NB4 (cell line): ENCODE measurements around the gene SLC25A25.

ENCODE experiments used
- DNase-seq: peaks from one replicate; pipeline ENCODE4 v3.0.0; 2010; ENCODE audit warnings: low read depth
- H3K4me3 ChIP-seq: one replicate; pipeline ENCODE4 v1.5.1; 2011; ENCODE audit warnings: mild to moderate bottlenecking, low read depth, low read length, moderate library complexity
- MYC ChIP-seq: IDR thresholded peaks from 2 replicates; pipeline ENCODE4 v1.6.1; 2011; ENCODE audit warnings: low read depth, low read length
- POLR2A ChIP-seq: IDR thresholded peaks from 2 replicates; pipeline ENCODE4 v1.6.1; 2011; ENCODE audit warnings: mild to moderate bottlenecking; ENCODE audit not compliant: insufficient read length; ENCODE audit errors: extremely low read depth
- TF ChIP-seq, protein P1 (sequence below): IDR thresholded peaks from 2 replicates; pipeline ENCODE4 v1.6.1; 2011; ENCODE audit warnings: low read depth, low read length
- TF ChIP-seq, protein P2 (sequence below): IDR thresholded peaks from one replicate; pipeline ENCODE4 v1.5.1; 2012; ENCODE audit warnings: low read depth, low read length

Gene SLC25A25

DNA sequence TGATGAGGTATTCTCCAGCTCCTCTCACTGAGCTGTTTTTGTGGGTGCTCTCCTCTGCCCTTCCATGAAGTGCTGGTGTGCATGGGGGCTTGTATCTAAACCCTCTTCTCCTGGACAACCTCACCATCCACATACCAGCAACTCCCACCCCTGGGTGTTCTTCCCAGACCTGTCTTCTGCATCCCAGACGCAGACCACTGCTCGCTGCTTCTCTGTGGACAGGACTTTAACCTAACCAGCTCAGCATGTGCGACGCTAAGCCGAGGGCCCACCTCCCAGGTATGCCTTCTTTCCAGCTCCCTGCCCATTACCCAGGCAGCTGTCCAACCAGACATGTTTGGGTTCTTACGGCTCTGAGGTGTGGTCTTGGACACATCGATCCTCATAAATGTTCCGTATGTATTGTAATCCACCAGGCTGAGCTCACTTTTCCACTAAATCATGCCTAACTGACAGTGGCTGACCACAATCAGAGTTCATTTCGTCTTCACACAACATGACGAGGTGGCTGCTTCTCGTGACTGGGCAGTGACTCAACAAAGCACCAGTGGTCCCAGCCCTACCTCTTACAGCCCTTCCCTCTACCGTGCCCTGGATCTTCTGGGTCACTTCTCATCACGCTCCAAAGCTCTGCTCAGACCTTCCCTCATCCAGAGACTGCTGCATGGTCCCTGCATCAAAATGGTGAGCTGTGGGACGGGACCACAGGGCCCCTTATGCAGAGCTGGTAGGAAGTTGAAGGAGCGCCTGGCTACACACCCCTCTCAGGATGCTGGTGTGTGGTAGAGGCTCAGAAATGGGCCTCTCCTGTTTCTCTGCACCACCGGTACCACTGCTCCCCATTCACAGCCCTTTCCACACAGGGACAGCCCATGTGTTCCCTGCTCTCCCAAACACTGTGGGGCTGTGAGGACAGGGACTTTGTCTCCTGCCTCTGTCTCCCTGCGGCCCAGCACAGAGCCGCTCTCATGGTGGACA lies 69.1 kb downstream of the SLC25A25 start:
- DNase-seq, result no peak
- no peak overlapping the region for H3K4me3 ChIP-seq
- TF ChIP-seq, protein P1, sequence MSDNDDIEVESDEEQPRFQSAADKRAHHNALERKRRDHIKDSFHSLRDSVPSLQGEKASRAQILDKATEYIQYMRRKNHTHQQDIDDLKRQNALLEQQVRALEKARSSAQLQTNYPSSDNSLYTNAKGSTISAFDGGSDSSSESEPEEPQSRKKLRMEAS, result no peak
- TF ChIP-seq POLR2A (no peak), MYC (no peak)
- TF ChIP-seq, protein P2, sequence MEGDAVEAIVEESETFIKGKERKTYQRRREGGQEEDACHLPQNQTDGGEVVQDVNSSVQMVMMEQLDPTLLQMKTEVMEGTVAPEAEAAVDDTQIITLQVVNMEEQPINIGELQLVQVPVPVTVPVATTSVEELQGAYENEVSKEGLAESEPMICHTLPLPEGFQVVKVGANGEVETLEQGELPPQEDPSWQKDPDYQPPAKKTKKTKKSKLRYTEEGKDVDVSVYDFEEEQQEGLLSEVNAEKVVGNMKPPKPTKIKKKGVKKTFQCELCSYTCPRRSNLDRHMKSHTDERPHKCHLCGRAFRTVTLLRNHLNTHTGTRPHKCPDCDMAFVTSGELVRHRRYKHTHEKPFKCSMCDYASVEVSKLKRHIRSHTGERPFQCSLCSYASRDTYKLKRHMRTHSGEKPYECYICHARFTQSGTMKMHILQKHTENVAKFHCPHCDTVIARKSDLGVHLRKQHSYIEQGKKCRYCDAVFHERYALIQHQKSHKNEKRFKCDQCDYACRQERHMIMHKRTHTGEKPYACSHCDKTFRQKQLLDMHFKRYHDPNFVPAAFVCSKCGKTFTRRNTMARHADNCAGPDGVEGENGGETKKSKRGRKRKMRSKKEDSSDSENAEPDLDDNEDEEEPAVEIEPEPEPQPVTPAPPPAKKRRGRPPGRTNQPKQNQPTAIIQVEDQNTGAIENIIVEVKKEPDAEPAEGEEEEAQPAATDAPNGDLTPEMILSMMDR, result no peak

DNA sequence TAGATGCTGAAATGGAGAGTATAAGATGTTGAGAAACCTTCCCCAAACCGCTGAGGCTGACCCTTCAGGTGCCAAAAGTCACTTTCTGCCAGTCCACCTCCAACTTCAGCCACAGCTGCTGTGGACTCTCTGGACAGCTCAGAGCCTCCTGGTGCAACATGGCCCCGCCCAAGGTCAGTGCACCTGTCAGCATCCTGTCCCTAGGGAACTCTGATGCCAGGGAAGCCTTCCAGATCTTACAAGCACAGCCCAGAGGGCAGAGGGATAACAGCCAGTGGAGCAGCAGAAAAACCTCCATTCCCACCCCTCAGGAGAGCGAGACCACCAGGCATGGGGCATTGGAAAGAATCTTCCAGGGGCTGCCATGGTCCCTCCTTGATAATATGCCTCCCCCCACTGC lies 70.0 kb downstream of the SLC25A25 start:
- no peak for DNase-seq
- H3K4me3 ChIP-seq, result no peak overlapping the region
- TF ChIP-seq POLR2A, result no peak
- TF ChIP-seq, protein P2, result no peak
- TF ChIP-seq, protein P1, result no peak
- TF ChIP-seq MYC, result no peak

- TF ChIP-seq, protein P2, result no peak
- TF ChIP-seq MYC, result no peak
- no peak for TF ChIP-seq POLR2A
- no peak for DNase-seq
- H3K4me3 ChIP-seq, result no peak overlapping the region
These were observed 71.6 kb downstream of the SLC25A25 start for GRCh38 chr9:128139621-128140020.

DNA sequence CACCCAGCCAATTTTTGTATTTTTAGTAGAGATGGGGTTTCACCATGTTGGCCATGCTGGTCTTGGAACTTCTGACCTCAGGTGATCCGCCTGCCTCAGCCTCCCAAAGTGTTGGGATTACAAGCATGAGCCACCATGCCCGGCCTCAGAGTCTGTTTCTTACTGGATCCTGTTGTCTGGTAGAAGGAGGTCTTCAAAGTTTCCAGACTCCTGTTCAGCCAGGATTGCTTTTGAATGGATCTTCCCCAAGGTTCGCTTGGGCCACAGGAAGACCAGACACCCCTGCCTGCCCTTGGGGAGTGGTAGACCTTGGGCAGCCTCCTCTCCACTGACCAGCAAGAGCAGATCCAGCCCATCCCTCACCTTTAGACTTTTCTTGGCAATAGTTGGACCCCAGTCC lies 73.6 kb downstream of the SLC25A25 start:
- TF ChIP-seq, protein P2, result no peak
- no peak for TF ChIP-seq MYC
- TF ChIP-seq, protein P1, result no peak
- no peak for TF ChIP-seq POLR2A
- no peak for DNase-seq
- no peak overlapping the region for H3K4me3 ChIP-seq

DNA sequence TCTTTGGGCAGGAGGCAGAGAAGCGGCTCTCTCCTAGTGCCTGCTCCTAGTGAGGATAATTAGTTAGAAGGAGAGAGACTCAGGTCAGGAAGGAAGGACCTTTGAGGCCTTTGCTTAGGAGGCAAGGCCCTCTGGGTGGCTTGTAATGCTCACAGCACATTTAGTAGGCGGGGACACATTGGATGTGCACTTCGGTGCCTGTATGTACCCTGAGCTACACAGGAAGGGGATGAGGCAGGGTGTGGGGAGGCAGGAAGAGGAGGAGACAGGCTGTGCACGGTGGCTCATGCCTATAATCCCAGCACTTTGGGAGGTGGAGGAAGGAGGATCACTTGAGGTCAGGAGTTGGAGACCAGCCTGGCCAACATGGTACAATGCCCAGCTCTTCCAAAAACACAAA lies 74.0 kb downstream of the SLC25A25 start:
- DNase-seq, result no peak
- no peak overlapping the region for H3K4me3 ChIP-seq
- TF ChIP-seq POLR2A (no peak), MYC (no peak)
- TF ChIP-seq, protein P1, result no peak
- TF ChIP-seq, protein P2, result no peak

GRCh38 chr9:128142596-128142995 lies 74.6 kb downstream of the SLC25A25 start:
- H3K4me3 ChIP-seq, result no peak overlapping the region
- DNase-seq, result no peak
- TF ChIP-seq POLR2A (no peak), MYC (no peak)
- TF ChIP-seq, protein P2, result no peak
- TF ChIP-seq, protein P1, result no peak
